ENCODE data around the gene RMDN2.

Gene RMDN2

DNA sequence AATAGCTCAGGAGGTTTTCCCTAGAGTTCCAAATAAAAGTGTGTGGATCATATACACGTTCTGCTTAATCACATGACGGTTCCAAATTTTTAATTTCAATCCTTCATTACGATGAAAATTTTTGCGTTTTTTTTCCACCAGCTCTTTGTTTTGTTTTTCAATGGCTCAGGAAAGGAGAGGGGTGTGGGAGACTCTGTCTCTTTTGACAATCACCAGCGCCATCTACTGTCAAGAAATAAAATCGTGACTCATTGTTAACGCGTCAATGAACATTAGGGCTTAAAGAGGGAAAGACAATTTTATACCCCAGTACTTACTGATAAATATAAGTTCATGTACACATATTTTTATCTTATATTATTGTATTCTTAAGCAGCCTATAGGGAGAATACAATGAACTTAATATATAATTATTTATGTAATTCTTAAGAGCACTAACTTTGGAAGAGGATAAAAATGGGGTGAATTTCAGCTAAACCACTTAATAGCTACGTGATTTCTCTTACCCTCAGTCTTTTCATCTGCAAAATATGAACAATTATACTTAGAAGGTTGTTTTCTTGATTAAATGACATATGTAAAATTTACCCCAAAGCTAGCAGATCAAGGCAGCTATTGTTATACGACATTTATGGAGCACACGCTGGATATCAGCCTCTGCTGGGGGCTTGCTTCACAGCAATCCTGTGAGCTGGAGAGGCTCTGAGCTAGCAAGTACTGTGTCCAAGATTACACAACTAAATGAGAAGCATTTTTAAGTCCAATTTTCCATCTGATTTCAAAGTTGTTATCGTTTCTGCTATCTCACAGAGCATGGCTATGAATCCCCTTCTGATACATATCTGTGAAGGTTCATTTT, 47.4 kb upstream of the RMDN2 start:
- Histone ChIP-seq H2AFZ (ENCODE audit: low read length) (no peak overlapping the region), H3K9me2 (replicated peaks; ENCODE audit: insufficient read depth, low read length) (no peaks in the 10 kb centered on the region), H4K20me1 (ENCODE audit: insufficient read depth, low read length) (no peaks in the 10 kb centered on the region), H3K79me2 (ENCODE audit: low read length) (no peaks in the 10 kb centered on the region), H3K9me3 (replicated peaks; ENCODE audit: insufficient read depth, low read length) (no peaks in the 10 kb centered on the region), H3K4me3 (ENCODE audit: low read length) (no peak overlapping the region), H3K36me3 (replicated peaks; ENCODE audit: insufficient read depth, low read length) (no peaks in the 10 kb centered on the region), H3K9ac (ENCODE audit: low read length) (no peak overlapping the region), H3K27ac (ENCODE audit: low read length) (no peak overlapping the region), H3K4me1 (ENCODE audit: low read length) (no peaks in the 10 kb centered on the region), H3K27me3 (replicated peaks; ENCODE audit: insufficient read depth, low read length) (0 out of 2 replicates have a peak, but pooled peaks cover 5% of the 10 kb centered on the region), H3F3A (ENCODE audit: insufficient read depth, low read length) (no peaks in the 10 kb centered on the region), H3K4me2 (ENCODE audit: low read depth, low read length) (no peak overlapping the region)
- TF ChIP-seq EZH2phosphoT487 (IDR thresholded peaks at IDR 0.05; ENCODE audit: low read length) = no peak
- TF ChIP-seq, protein P1, sequence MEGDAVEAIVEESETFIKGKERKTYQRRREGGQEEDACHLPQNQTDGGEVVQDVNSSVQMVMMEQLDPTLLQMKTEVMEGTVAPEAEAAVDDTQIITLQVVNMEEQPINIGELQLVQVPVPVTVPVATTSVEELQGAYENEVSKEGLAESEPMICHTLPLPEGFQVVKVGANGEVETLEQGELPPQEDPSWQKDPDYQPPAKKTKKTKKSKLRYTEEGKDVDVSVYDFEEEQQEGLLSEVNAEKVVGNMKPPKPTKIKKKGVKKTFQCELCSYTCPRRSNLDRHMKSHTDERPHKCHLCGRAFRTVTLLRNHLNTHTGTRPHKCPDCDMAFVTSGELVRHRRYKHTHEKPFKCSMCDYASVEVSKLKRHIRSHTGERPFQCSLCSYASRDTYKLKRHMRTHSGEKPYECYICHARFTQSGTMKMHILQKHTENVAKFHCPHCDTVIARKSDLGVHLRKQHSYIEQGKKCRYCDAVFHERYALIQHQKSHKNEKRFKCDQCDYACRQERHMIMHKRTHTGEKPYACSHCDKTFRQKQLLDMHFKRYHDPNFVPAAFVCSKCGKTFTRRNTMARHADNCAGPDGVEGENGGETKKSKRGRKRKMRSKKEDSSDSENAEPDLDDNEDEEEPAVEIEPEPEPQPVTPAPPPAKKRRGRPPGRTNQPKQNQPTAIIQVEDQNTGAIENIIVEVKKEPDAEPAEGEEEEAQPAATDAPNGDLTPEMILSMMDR (IDR thresholded peaks at IDR 0.05; ENCODE audit: low read length) = peak; percentile 69
- DNase-seq = peak; percentile 63

DNA sequence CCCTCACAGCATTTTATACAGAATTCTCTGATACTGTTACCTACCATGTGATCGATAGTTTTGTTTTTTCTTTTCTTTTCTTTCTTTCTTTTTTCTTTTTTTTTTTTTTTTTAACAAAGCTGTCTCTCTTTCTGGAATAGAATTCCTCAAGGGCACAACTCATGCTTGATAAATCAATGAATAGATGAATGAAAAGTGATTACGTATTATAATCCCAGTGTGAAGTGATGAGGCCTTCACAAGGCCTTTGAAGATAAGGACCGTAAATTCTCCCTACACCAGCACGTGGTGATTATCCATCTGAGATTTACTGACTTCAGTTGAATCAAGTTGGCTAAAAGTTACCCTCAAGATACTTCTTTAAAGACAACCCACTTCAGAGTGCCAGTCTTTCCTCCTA, 46.6 kb upstream of the RMDN2 start:
- TF ChIP-seq, protein P1 (IDR thresholded peaks at IDR 0.05; ENCODE audit: low read length) = no peak
- TF ChIP-seq EZH2 (optimal IDR thresholded peaks at IDR 0.05; ENCODE audit: low read depth, low read length) = no peak
- no peak for TF ChIP-seq EZH2phosphoT487 (IDR thresholded peaks at IDR 0.05; ENCODE audit: low read length)
- no peak overlapping the region for H3K4me3 ChIP-seq (ENCODE audit: low read length)
- no peak overlapping the region for H2AFZ ChIP-seq (ENCODE audit: low read length)
- H3K4me2 ChIP-seq (ENCODE audit: low read depth, low read length) = no peak overlapping the region
- H3K9me2 ChIP-seq (replicated peaks; ENCODE audit: insufficient read depth, low read length) = no peaks in the 10 kb centered on the region
- no peaks in the 10 kb centered on the region for H3K4me1 ChIP-seq (ENCODE audit: low read length)
- no peaks in the 10 kb centered on the region for H3F3A ChIP-seq (ENCODE audit: insufficient read depth, low read length)
- H3K27ac ChIP-seq (ENCODE audit: low read length) = no peak overlapping the region
- H3K9me3 ChIP-seq (replicated peaks; ENCODE audit: insufficient read depth, low read length) = no peaks in the 10 kb centered on the region
- 0 out of 2 replicates have a peak, but pooled peaks cover 5% of the 10 kb centered on the region for H3K27me3 ChIP-seq (replicated peaks; ENCODE audit: insufficient read depth, low read length)
- H3K9ac ChIP-seq (ENCODE audit: low read length) = no peak overlapping the region
- no peaks in the 10 kb centered on the region for H3K36me3 ChIP-seq (replicated peaks; ENCODE audit: insufficient read depth, low read length)
- H4K20me1 ChIP-seq (ENCODE audit: insufficient read depth, low read length) = no peaks in the 10 kb centered on the region
- DNase-seq = no peak
- no peaks in the 10 kb centered on the region for H3K79me2 ChIP-seq (ENCODE audit: low read length)

DNA sequence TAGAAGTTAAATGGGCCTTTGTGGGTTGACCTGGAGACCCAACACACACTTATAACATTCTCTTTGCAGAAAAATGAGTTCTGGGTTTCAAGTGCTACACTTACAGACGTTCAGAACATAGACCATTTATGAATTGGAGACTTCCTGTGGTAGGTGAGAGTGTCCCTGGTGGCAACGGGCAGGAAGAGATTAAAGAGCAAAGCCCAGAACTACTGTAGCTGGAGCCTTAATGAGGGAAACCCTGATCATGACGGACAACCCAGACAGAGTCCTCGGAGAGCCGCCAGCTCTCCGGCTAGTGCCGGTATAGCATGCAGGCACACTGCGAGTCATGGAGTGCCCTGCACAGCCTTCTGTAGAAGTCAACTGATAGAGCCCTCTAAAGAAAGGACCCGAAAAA, 44.5 kb upstream of the RMDN2 start:
- H4K20me1 ChIP-seq (ENCODE audit: insufficient read depth, low read length) = no peaks in the 10 kb centered on the region
- no peak for DNase-seq
- no peak overlapping the region for H3K4me3 ChIP-seq (ENCODE audit: low read length)

More for the DNA sequence above, 44.5 kb upstream of the RMDN2 start:
- Histone ChIP-seq H3F3A (ENCODE audit: insufficient read depth, low read length) (no peaks in the 10 kb centered on the region), H3K79me2 (ENCODE audit: low read length) (no peaks in the 10 kb centered on the region), H3K4me2 (ENCODE audit: low read depth, low read length) (no peak overlapping the region), H3K9me2 (replicated peaks; ENCODE audit: insufficient read depth, low read length) (no peaks in the 10 kb centered on the region), H3K36me3 (replicated peaks; ENCODE audit: insufficient read depth, low read length) (no peaks in the 10 kb centered on the region), H3K9me3 (replicated peaks; ENCODE audit: insufficient read depth, low read length) (no peaks in the 10 kb centered on the region), H3K27me3 (replicated peaks; ENCODE audit: insufficient read depth, low read length) (0 out of 2 replicates have a peak, but pooled peaks cover 5% of the 10 kb centered on the region), H3K9ac (ENCODE audit: low read length) (no peak overlapping the region), H3K27ac (ENCODE audit: low read length) (no peak overlapping the region), H2AFZ (ENCODE audit: low read length) (no peak overlapping the region), H3K4me1 (ENCODE audit: low read length) (no peaks in the 10 kb centered on the region)
- no peak for TF ChIP-seq EZH2 (optimal IDR thresholded peaks at IDR 0.05; ENCODE audit: low read depth, low read length)
- TF ChIP-seq, protein P1 (IDR thresholded peaks at IDR 0.05; ENCODE audit: low read length) = 0 out of 2 replicates have a peak, but pooled peaks have one; percentile 5
